GM18499 (cell line): ENCODE results near the gene OAS1.

Experiments used
- ATAC-seq: cut with Tn5 transposase; IDR thresholded peaks from one replicate; pipeline ENCODE4 v1.9.1; 2021; ENCODE audit warnings: moderate number of reproducible peaks; ENCODE audit not compliant: insufficient read depth, unreplicated experiment

OAS1 gene

GRCh38 chr12:112963227-112963861 is 56.6 kb downstream of the OAS1 start:
- ATAC-seq, result no peak

- ATAC-seq, result no peak
Measured at GRCh38 chr12:112964067-112964670, 57.4 kb downstream of the OAS1 start.

GRCh38 chr12:112964915-112965314 is 58.2 kb downstream of the OAS1 start:
- ATAC-seq, result no peak

GRCh38 chr12:112965643-112966042 is 58.9 kb downstream of the OAS1 start:
- ATAC-seq, result no peak

GRCh38 chr12:112967306-112967705 is 60.5 kb downstream of the OAS1 start:
- no peak for ATAC-seq

- ATAC-seq, result no peak
Measured at GRCh38 chr12:112967858-112968257, 61.1 kb downstream of the OAS1 start.
